ENCODE measurements around the gene TAGLN2.
A peak's percentile ranks its signal among the peaks of the same experiment; 100 is the strongest.

TAGLN2 gene

DNA sequence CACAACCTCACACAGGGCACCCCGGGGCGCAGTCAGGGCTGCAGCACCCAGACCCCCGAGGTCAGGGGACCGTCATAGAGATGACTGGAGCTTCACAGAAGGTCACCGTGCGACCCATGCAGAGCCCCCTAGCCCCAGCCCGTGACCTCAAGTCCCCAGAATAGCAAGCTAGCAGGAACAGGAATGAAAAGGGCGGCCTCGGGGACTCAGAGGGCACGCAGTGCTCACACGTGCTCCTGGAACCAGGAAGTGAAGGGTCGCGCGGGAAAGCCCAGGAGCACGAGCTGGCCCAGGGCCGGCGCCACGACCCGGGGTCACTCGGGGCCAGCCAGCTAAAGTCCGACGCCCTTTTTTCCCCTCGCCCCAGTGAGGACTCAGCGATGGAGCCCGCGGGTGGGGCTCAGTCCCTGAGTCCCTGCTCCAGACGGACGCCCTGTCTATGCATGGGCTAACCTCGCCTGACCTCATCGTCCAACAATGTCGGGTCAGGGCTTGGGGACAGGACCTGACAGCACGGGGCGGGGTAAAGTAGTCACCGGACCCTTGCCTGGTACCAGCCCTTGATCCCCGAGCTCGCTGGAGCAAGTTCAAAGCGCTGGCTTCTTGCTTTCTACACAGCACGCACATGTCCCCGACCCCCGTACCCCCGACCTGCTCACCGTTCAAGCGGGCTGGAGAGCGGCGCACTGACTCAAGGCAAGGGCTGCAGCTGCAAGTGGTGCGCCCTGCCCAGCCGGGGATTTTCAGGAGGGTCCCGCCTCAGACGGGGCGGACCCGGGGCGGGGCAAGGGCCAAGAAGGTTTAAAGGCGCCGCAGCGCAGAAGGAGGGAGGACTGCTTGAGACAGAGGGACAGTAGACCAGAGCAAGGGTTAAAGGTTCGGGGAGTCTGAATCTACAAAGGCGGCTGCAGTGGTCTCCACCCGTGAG is at the start of gene TAGLN2:
Gene TAGLN2 (minus strand): TSS at position 717 of the 928 bp plus-strand sequence. CDS start 4,998 bp downstream, outside the sequence.
- peak; percentile 89 for DNase-seq (ENCODE audit: low read depth)

- DNase-seq (ENCODE audit: low read depth), result no peak
Observed at GRCh38 chr1:159974350-159974965, 49.2 kb upstream of the TAGLN2 start.

- DNase-seq (ENCODE audit: low read depth), result no peak
Observed at GRCh38 chr1:159973350-159973940, 48.1 kb upstream of the TAGLN2 start.

GRCh38 chr1:159972443-159973205 is 47.3 kb upstream of the TAGLN2 start:
- DNase-seq (ENCODE audit: low read depth), result no peak

- no peak for DNase-seq (ENCODE audit: low read depth)
Observed at GRCh38 chr1:159970932-159971342, 45.6 kb upstream of the TAGLN2 start.

GRCh38 chr1:159968901-159969300 is 43.6 kb upstream of the TAGLN2 start:
- DNase-seq (ENCODE audit: low read depth), result no peak

DNA sequence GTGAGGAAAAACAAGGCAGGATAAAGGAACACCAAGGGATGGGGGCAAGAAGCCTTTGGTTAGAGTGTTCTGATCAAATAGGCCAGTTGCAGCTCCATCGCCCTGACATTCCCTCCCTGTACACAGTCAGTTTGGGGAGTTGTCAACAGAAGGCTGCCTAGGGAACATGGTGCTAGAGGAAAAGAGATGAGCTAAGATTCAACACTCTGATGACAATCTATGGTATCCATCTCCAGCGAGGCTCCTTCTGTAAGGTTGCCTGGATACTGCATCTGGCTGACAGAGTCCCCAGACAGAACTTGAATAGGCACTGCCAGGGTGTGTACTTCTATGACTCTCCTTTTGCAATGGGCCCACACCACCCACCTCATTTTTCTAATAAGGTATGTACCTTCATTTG is 40.0 kb upstream of the TAGLN2 start:
- DNase-seq (ENCODE audit: low read depth), result no peak

GRCh38 chr1:159964144-159964543 is 38.8 kb upstream of the TAGLN2 start:
- DNase-seq (ENCODE audit: low read depth), result no peak

DNA sequence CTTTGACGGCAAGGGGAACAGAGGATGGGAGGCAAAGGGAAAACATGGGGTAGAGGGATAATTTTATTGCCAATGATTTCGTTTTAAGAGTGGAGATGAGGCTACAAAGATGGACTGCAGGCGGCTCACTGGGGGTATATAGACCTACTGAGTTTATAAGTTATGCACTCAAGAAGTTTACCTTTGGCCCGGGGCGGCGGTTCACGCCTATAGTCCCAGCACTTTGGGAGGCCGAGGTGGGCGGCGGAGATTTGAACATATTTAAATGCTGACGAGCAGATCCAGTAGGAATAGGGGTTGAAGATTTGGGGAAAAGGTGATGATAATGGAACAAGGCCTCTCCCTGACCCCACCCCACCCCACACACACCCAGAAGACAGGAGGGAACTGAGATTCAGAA is 36.9 kb upstream of the TAGLN2 start:
- DNase-seq (ENCODE audit: low read depth), result no peak

GRCh38 chr1:159961636-159962035 is 36.3 kb upstream of the TAGLN2 start:
- DNase-seq (ENCODE audit: low read depth), result no peak

- DNase-seq (ENCODE audit: low read depth), result no peak
Observed at GRCh38 chr1:159960721-159961381, 35.5 kb upstream of the TAGLN2 start.

- DNase-seq (ENCODE audit: low read depth), result no peak
Observed at GRCh38 chr1:159959451-159959850, 34.1 kb upstream of the TAGLN2 start.

GRCh38 chr1:159958719-159959380 is 33.5 kb upstream of the TAGLN2 start:
- no peak for DNase-seq (ENCODE audit: low read depth)

DNA sequence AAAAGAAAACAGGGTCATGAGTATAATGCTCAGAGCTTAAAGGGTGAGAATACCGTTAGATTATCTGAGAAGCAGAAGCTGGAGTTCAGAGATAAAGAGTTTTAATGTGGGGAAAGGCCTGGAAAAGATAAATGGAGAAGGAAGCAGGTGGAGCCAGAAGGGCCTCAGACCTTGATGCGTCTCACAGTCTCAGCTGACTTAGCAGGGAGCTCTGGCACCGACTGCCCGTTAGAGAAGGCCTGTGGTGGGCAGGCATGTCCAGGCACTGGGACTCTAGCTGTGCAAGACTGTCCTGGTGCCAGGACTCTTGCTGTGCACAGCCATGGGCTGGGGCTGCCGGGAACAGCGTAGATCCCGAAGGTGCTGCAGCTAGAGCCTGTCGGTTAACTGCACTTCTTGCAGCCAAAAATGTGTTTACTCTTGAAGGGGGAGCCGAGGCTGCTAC is 32.5 kb upstream of the TAGLN2 start:
- DNase-seq (ENCODE audit: low read depth), result no peak

DNA sequence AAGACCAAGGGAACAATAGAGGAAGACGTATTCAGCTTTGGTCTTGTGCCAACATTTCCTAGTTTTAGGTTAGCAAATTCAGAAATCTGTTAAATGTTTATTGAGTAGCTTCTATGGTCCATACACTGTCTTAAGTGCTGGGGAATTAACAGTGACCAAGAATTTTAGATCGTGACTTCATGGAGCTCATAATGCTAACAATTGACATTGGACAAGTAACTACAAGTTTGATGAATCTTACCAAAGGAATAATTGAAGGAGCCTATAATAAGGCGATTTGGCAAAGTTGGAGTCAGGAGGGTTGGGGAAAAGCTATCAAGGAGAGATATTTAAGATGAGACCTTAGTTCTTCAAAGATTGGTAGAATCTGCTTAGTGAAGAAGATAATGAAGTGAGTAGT is 30.1 kb upstream of the TAGLN2 start:
- DNase-seq (ENCODE audit: low read depth), result no peak

- DNase-seq (ENCODE audit: low read depth), result no peak
Observed at GRCh38 chr1:159953536-159954515, 28.5 kb upstream of the TAGLN2 start, which contains the start of gene SLAMF9. Gene SLAMF9 (minus strand): TSS chr1:159954237. CDS start chr1:159954137, 100 bp downstream.

- no peak for DNase-seq (ENCODE audit: low read depth)
Observed at GRCh38 chr1:159952932-159953331, 27.6 kb upstream of the TAGLN2 start.

GRCh38 chr1:159951551-159951950 is 26.2 kb upstream of the TAGLN2 start:
- DNase-seq (ENCODE audit: low read depth), result no peak

GRCh38 chr1:159951016-159951415 is 25.7 kb upstream of the TAGLN2 start:
- no peak for DNase-seq (ENCODE audit: low read depth)

GRCh38 chr1:159949981-159950381 is 24.7 kb upstream of the TAGLN2 start:
- no peak for DNase-seq (ENCODE audit: low read depth)
